Mucosa of rectum (tissue), 2 donors: ENCODE measurements around the gene C19orf18.
A peak's percentile ranks its signal among the peaks of the same experiment; 100 is the strongest.
"Not testable (repeated sequence)": the region's sequence is repeated elsewhere in the genome, so short reads cannot be mapped to it uniquely, and the experiment has no call there.

Source experiments
- H3K27ac ChIP-seq, 2 donors: one replicate each; pipeline ENCODE4 v1.7.0; 2013; ENCODE audit warnings: inconsistent platforms in 2 of 2, low read depth in 2 of 2, low read length in 2 of 2
- H3K27me3 ChIP-seq, 2 donors: one replicate each; pipeline ENCODE4 v1.7.0; 2013; ENCODE audit warnings: low read length in 2 of 2; ENCODE audit not compliant: control insufficient read depth in 2 of 2, insufficient read depth in 2 of 2
- H3K36me3 ChIP-seq, 2 donors: one replicate each; pipeline ENCODE4 v1.7.0; 2013; ENCODE audit warnings: low read length in 2 of 2; ENCODE audit not compliant: control insufficient read depth in 2 of 2, insufficient read depth in 2 of 2
- H3K4me1 ChIP-seq, 2 donors: one replicate each; pipeline ENCODE4 v1.7.0; 2013; ENCODE audit warnings: low read length in 2 of 2, mild to moderate bottlenecking in 1 of 2; ENCODE audit not compliant: control insufficient read depth in 2 of 2, insufficient read depth in 2 of 2
- H3K4me3 ChIP-seq, 2 donors: one replicate each; pipeline ENCODE4 v1.7.0; 2013; ENCODE audit warnings: low read length in 2 of 2
- H3K9ac ChIP-seq, 2 donors: one replicate each; pipeline ENCODE4 v1.7.0; 2013; ENCODE audit warnings: low read length in 2 of 2, low read depth in 1 of 2, mild to moderate bottlenecking in 1 of 2
- H3K9me3 ChIP-seq, 2 donors: one replicate each; pipeline ENCODE4 v1.7.0; 2013; ENCODE audit warnings: low read length in 2 of 2; ENCODE audit not compliant: control insufficient read depth in 2 of 2
- donor health status: healthy.
- donor health status: Normal muscosa, but diverticular disease.

The C19orf18 gene

GRCh38 chr19:57916168-57916995, 58.0 kb downstream of the C19orf18 start, which contains the start of gene ZNF417:
Gene ZNF417, minus strand, starts transcription at chr19:57916592. Its CDS starts 181 bp downstream, at chr19:57916411.
- not testable (repeated sequence) for H3K27me3 ChIP-seq, H3K9me3 ChIP-seq, H3K4me1 ChIP-seq
- peak within 1 kb of the TSS; percentile 38 to 51 for H3K27ac ChIP-seq
- peaks cover 8 to 13% of the 10 kb centered on the region in 2 donors for H3K36me3 ChIP-seq
- H3K9ac ChIP-seq: peak within 1 kb of the TSS; percentile 77 to 88
- H3K4me3 ChIP-seq: peak within 1 kb of the TSS; percentile 90 to 94

- Histone ChIP-seq H3K4me1 (peaks cover 0 to 4% of the 10 kb centered on the region in 2 donors), H3K27ac (no peak overlapping the region), H3K4me3 (peak overlapping the region in 1 of 2 donors; percentile 16), H3K36me3 (peaks cover 17 to 28% of the 10 kb centered on the region in 2 donors), H3K9ac (no peak overlapping the region), H3K9me3 (peaks cover 8 to 11% of the 10 kb centered on the region in 2 donors), H3K27me3 (no peaks in the 10 kb centered on the region)
Observed at GRCh38 chr19:57914531-57914930, 59.8 kb downstream of the C19orf18 start.
